GM12873 (cell line): ENCODE data around the gene CHAT.

Source experiments
- TF ChIP-seq, protein P1 (sequence below): IDR thresholded peaks from 2 replicates; pipeline ENCODE4 v1.5.1; 2012; ENCODE audit warnings: low read depth, mild to moderate bottlenecking, moderate library complexity, low read length, control low read depth; ENCODE audit not compliant: insufficient read depth; ENCODE audit errors: missing control alignments

CHAT gene

DNA sequence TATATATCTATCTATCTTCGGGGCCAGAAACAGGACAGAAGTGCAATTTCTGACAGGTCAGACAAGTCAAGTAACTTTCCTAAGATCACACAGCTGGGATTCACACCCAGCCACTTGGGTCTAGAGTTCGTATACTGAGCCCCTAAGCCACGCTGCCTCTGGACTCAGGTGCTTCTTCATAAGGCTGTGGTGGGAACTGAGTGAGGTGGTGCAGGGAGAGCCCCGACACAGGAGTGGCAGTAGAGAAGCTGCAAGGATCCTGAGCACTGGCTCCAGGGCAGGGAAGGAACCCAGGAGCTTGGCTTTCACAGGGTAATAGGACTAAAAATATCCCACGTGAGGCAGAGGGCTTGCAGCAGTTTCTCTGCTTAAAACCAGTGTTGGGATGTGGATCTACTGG lies 99.4 kb downstream of the CHAT start:
- TF ChIP-seq, protein P1, sequence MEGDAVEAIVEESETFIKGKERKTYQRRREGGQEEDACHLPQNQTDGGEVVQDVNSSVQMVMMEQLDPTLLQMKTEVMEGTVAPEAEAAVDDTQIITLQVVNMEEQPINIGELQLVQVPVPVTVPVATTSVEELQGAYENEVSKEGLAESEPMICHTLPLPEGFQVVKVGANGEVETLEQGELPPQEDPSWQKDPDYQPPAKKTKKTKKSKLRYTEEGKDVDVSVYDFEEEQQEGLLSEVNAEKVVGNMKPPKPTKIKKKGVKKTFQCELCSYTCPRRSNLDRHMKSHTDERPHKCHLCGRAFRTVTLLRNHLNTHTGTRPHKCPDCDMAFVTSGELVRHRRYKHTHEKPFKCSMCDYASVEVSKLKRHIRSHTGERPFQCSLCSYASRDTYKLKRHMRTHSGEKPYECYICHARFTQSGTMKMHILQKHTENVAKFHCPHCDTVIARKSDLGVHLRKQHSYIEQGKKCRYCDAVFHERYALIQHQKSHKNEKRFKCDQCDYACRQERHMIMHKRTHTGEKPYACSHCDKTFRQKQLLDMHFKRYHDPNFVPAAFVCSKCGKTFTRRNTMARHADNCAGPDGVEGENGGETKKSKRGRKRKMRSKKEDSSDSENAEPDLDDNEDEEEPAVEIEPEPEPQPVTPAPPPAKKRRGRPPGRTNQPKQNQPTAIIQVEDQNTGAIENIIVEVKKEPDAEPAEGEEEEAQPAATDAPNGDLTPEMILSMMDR, result no peak
